Ovary (tissue), 9 donors: Measurements from ENCODE around the gene TCTN2. TPM values are rescaled to one million over a fixed set of nuclear protein-coding genes. Genes with fewer than 3 reads are reported as not detected.

Experiments used
- DNase-seq, 5 donors: peaks; one replicate each; pipeline ENCODE4 v3.0.0-alpha.2; 2019 to 2020
- H3K27ac ChIP-seq, 2 donors: fragments of 200-600 bp; one replicate each; pipeline versions ENCODE4 v1.5.1 to v1.8.0; 2019 to 2022
- H3K27me3 ChIP-seq: fragments of 200-600 bp; one replicate; pipeline ENCODE4 v1.8.0; 2022
- H3K36me3 ChIP-seq: fragments of 200-600 bp; sonication (generic); one replicate; pipeline ENCODE4 v1.5.1; 2019
- H3K4me1 ChIP-seq: one replicate; pipeline ENCODE4 v1.8.1; 2013; ENCODE audit warnings: mild to moderate bottlenecking, moderate library complexity; ENCODE audit not compliant: insufficient read depth
- H3K4me3 ChIP-seq: fragments of 200-600 bp; sonication (generic); one replicate; pipeline ENCODE4 v1.5.1; 2017
- H3K9me3 ChIP-seq, 2 donors: fragments of 200-600 bp in 1 of 2; sonication (generic) in 1 of 2; one replicate each; pipeline versions ENCODE4 v1.5.1 to v1.8.1; 2013 to 2019; ENCODE audit warnings: mild to moderate bottlenecking in 1 of 2, moderate library complexity in 1 of 2
- EP300 ChIP-seq: sonication (generic); formaldehyde crosslinking; IDR thresholded peaks from one replicate; pipeline ENCODE4 v1.6.1; 2017; ENCODE audit warnings: antibody characterized with exemption
- POLR2A ChIP-seq: fragments of 450-650 bp; IDR thresholded peaks from one replicate; pipeline ENCODE4 v1.6.1; 2017; ENCODE audit warnings: antibody characterized with exemption, mild to moderate bottlenecking, moderate library complexity
- WGBS, 3 donors: extraction: QIAGEN DNeasy Blood & Tissue Kit in 1 of 3; methylation state at CpG; one replicate each; pipeline versions ENCODE4 v1.1.5 to v1.1.7; 2013 to 2017; 5-methylcytosine and 5-hydroxymethylcytosine counted together
- intact Hi-C, 4 donors: fragments of 100-400 bp; cut with DNase I; formaldehyde crosslinking; loops; one replicate each; pipeline versions ENCODE4 v1.11.0 to v1.15.1; 2022 to 2023
- polyA plus RNA-seq, 2 donors: library from polyadenylated mRNA; stranded (reverse); fragments of 200-250 nt in 1 of 2; fragments of 350-450 nt in 1 of 2; fragmentation: Illumina TruSeq in 1 of 2; extraction: RNeasy Lipid Tissue Mini Kit (QIAGEN cat#74804) in 1 of 2; gene quantifications; one replicate each; pipeline ENCODE4 v1.2.3, GENCODE V29; 2013 to 2014
- total RNA-seq, 7 donors: library from RNA; depleted of rRNA in 2 of 7; stranded (reverse); fragments of >200 nt in 2 of 7; fragmentation: NEBNext Ultra II Directional in 3 of 7; extraction: Animal tissue kit (Norgen Biotek cat#: 25700) in 3 of 7; gene quantifications; one replicate each; pipeline versions ENCODE4 v1.1.0 to v1.2.4, GENCODE V29; 2016 to 2023
- TF ChIP-seq, protein P1 (sequence below), 3 donors: fragments of 450-650 bp in 2 of 3; fragments of 200-600 bp in 1 of 3; IDR thresholded peaks; one replicate each; pipeline versions ENCODE4 v1.5.1 to v1.8.0; 2016 to 2022; ENCODE audit warnings: antibody characterized with exemption in 3 of 3, mild to moderate bottlenecking in 1 of 3
- donor health status: DM: no; HTN: no; CAD: no; lungs with moderate emphysema.
- donor health status: DM: no; HTN: no; CAD: no.
- donor health status: Bipolar disorder and iron deficiency.
- donor health status: DM: yes; HTN: yes; CAD: no.
- donor health status: DM: no; HTN: no; CAD: no.
- donor health status: DM: yes; HTN: yes; CAD: no.

Gene TCTN2
- total and polyA plus RNA-seq, 9 donors, result 13.1 to 26.4 (median 17.6) TPM

DNA sequence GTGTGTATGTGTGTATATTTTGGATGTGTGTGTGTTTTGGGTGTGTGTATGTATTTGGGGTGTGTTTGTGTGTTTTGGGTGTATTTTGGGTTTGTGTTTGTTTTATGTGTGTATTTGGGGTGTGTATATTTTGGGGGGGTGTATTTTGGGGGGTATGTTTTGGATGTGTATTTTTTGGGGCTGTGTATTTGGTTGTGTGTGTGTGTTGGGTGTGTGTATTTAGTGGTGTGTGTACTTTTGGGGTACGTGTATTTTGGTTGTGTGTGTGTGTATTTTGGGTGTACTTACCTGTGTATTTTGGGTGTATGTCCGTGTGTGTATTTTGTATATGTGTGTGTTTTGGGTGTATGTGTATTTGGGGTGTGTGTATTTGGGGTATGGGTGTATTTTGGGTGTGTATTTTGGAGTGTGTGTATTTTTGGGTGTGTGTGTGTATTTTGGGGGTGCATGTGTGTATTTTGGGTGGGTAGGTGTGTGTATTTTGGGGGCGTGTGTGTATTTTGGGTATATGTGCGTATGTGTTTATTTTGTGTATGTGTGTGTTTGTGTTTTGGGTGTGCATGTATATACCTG lies 16.7 kb upstream of the TCTN2 start:
- Histone ChIP-seq H3K9me3 (no peaks in the 10 kb centered on the region), H3K4me1 (no peaks in the 10 kb centered on the region), H3K36me3 (no peaks in the 10 kb centered on the region), H3K27ac (no peak overlapping the region), H3K27me3 (no peaks in the 10 kb centered on the region), H3K4me3 (no peak overlapping the region)
- intact Hi-C loops, result no loop called here
- 90 to 94% (median 94%) methylated on average over 4 of the region's 4 CpGs for WGBS, 3 donors
- no peak for DNase-seq
- TF ChIP-seq POLR2A (no peak), EP300 (no peak)
- TF ChIP-seq, protein P1, sequence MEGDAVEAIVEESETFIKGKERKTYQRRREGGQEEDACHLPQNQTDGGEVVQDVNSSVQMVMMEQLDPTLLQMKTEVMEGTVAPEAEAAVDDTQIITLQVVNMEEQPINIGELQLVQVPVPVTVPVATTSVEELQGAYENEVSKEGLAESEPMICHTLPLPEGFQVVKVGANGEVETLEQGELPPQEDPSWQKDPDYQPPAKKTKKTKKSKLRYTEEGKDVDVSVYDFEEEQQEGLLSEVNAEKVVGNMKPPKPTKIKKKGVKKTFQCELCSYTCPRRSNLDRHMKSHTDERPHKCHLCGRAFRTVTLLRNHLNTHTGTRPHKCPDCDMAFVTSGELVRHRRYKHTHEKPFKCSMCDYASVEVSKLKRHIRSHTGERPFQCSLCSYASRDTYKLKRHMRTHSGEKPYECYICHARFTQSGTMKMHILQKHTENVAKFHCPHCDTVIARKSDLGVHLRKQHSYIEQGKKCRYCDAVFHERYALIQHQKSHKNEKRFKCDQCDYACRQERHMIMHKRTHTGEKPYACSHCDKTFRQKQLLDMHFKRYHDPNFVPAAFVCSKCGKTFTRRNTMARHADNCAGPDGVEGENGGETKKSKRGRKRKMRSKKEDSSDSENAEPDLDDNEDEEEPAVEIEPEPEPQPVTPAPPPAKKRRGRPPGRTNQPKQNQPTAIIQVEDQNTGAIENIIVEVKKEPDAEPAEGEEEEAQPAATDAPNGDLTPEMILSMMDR (IDR thresholded peaks at IDR 0.05), result no peak

DNA sequence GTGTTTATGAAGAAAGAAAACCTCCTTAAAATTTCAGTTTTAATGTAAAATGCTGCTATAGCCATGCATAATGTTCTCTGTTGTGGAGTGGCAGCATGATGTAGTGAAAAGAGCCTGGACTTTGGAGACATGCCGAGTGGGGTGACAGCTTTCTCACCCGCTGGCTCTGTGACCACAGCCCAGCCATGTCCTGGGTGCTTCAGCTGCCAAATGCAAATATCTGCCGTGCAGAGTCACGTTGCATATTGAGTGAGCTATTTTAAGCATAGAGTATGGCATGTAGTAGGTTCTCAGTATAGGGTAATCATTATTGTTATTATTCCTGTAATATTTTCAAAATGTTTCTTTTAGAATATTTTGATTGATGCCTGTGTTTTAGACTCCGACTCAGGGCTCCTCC lies 15.5 kb upstream of the TCTN2 start:
- no peaks in the 10 kb centered on the region for H3K9me3 ChIP-seq
- no peaks in the 10 kb centered on the region for H3K27me3 ChIP-seq
- no peaks in the 10 kb centered on the region for H3K36me3 ChIP-seq
- no peak overlapping the region for H3K4me3 ChIP-seq
- WGBS, 3 donors, result 80 to 89% (median 83%) methylated on average over 5 of the region's 5 CpGs
- no peaks in the 10 kb centered on the region for H3K4me1 ChIP-seq
- DNase-seq, result no peak
- intact Hi-C loops, result no loop called here
- TF ChIP-seq POLR2A, result no peak
- no peak overlapping the region for H3K27ac ChIP-seq

DNA sequence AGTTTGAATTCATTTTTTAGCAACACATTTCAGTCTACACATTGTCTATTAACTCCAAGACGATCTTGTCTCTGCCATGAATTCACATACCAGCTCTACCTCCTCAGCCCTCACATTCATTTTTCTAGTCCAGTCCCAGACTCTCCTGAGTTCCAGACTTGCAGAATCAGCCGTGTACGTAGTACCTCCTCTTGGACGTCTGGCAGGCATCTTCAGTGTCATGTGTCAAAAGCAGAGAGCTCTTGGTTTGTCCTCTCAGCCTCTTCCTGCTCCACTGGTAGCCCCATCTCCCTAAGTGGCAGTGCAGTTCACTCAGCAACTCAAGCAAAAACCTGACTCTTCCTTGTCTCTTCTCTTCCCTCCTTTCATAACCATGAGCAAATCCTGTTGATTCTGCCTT lies 14.5 kb upstream of the TCTN2 start:
- Histone ChIP-seq H3K36me3 (no peaks in the 10 kb centered on the region), H3K27me3 (no peaks in the 10 kb centered on the region), H3K9me3 (no peaks in the 10 kb centered on the region), H3K4me3 (no peak overlapping the region), H3K27ac (no peak overlapping the region), H3K4me1 (no peaks in the 10 kb centered on the region)
- no peak for TF ChIP-seq EP300
- no peak for TF ChIP-seq POLR2A
- TF ChIP-seq, protein P1 (IDR thresholded peaks at IDR 0.05), result no peak
- no peak for DNase-seq
- 76 to 83% (median 79%) methylated on average over 4 of the region's 4 CpGs for WGBS, 3 donors
- intact Hi-C loops, result no loop called here

DNA sequence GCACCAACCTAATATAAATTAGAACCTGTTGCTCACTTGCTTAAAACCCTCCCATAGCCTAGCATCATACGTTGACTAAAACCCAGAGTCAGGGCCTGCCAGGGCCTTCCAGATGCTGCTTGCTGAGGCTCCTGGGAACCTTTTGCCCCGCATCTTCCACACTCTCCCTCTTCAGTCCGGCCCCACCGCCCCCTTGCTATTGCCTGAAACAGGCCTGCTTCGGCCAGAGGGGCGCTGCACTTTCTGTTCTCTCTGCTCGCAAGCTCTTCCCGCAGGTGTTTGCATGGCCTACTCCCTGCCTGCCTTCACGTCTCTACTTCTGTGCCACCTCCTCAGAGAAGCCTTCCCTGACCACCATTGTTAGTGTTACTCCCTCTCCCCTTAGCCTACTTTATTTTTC lies 13.7 kb upstream of the TCTN2 start:
- no peaks in the 10 kb centered on the region for H3K27me3 ChIP-seq
- 82 to 91% (median 89%) methylated on average over 9 of the region's 9 CpGs for WGBS, 3 donors
- H3K36me3 ChIP-seq, result no peaks in the 10 kb centered on the region
- DNase-seq, result no peak
- no peaks in the 10 kb centered on the region for H3K4me1 ChIP-seq
- intact Hi-C loops, result no loop called here
- no peaks in the 10 kb centered on the region for H3K9me3 ChIP-seq
- H3K4me3 ChIP-seq, result no peak overlapping the region
- no peak for TF ChIP-seq EP300
- TF ChIP-seq POLR2A, result no peak
- TF ChIP-seq, protein P1 (IDR thresholded peaks at IDR 0.05), result no peak
- H3K27ac ChIP-seq, result no peak overlapping the region

DNA sequence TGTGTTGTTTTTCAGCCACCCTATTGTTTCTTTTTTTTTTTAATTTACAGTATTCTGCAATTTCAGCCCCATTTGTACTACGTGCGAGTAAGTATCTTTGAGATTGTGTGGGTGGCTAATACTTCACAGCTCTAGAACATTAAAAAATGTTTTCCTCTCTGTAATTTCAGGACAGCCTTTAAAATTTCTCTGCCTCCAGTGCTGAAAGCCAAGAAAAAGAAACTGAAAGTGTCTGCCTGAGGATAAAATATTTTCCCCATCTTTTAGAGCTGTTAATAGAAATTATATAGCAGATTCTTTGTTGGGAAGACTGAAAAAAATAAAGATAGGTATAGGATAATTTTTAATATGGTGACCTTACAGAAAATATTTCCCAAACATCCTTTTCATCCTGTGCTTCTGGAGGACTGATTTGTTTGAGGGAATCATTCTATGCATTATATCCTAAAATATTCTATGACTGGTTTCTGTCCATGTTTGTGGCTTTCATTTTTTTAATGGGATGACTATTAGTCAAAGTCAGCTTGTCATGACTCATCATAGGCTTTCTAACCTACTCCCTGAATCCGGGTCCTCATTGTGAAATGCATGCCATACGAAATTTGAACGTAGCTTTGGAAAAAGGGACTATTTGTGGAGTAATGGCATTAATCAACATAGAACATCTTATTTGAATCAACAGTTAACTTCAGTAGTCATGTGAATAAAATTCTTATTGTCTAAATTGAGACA lies 10.8 kb upstream of the TCTN2 start:
- 57 to 61% (median 60%) methylated on average over 5 of the region's 5 CpGs for WGBS, 3 donors
- intact Hi-C loops, result no loop called here
- Histone ChIP-seq H3K4me3 (no peak overlapping the region), H3K27ac (no peak overlapping the region), H3K4me1 (no peaks in the 10 kb centered on the region), H3K9me3 (no peaks in the 10 kb centered on the region), H3K36me3 (no peaks in the 10 kb centered on the region), H3K27me3 (no peaks in the 10 kb centered on the region)
- no peak for DNase-seq
- TF ChIP-seq POLR2A, result no peak
- no peak for TF ChIP-seq EP300
- TF ChIP-seq, protein P1 (IDR thresholded peaks at IDR 0.05), result no peak
